ENCODE measurements around the gene EBP.
"Not testable (repeated sequence)": the region's sequence is repeated elsewhere in the genome, so short reads cannot be mapped to it uniquely, and the experiment has no call there.

The EBP gene

GRCh38 chrX:48519481-48519880 lies 2.1 kb upstream of the EBP start:
- H3K27ac ChIP-seq (ENCODE audit: insufficient read depth, low read length, poor library complexity, severe bottlenecking); H3K27me3 ChIP-seq (replicated peaks; ENCODE audit: control insufficient read depth, insufficient read depth, low read length, poor library complexity, severe bottlenecking); DNase-seq; H3K4me3 ChIP-seq (ENCODE audit: insufficient read depth, low read depth, low read length, poor library complexity, severe bottlenecking); H3K36me3 ChIP-seq (ENCODE audit: control insufficient read depth, insufficient read depth, low read length); H3K9me3 ChIP-seq (ENCODE audit: control insufficient read depth, low read length); H3K4me1 ChIP-seq (ENCODE audit: control insufficient read depth, insufficient read depth, low read length, poor library complexity, severe bottlenecking): not testable (repeated sequence)

- Histone ChIP-seq H3K36me3 (ENCODE audit: control insufficient read depth, insufficient read depth, low read length) (no peaks in the 10 kb centered on the region), H3K4me3 (ENCODE audit: insufficient read depth, low read depth, low read length, poor library complexity, severe bottlenecking) (no peak overlapping the region), H3K9me3 (ENCODE audit: control insufficient read depth, low read length) (no peaks in the 10 kb centered on the region), H3K27me3 (replicated peaks; ENCODE audit: control insufficient read depth, insufficient read depth, low read length, poor library complexity, severe bottlenecking) (no peaks in the 10 kb centered on the region), H3K27ac (ENCODE audit: insufficient read depth, low read length, poor library complexity, severe bottlenecking) (no peak overlapping the region), H3K4me1 (ENCODE audit: control insufficient read depth, insufficient read depth, low read length, poor library complexity, severe bottlenecking) (peaks cover 4% of the 10 kb centered on the region)
- DNase-seq: no peak
Measured at GRCh38 chrX:48520455-48520854, 1.2 kb upstream of the EBP start.

GRCh38 chrX:48520976-48521352 lies 644 bp upstream of the EBP start:
- H3K4me1 ChIP-seq (ENCODE audit: control insufficient read depth, insufficient read depth, low read length, poor library complexity, severe bottlenecking): peaks cover 4% of the 10 kb centered on the region
- DNase-seq: no peak
- H3K36me3 ChIP-seq (ENCODE audit: control insufficient read depth, insufficient read depth, low read length): no peaks in the 10 kb centered on the region
- H3K9me3 ChIP-seq (ENCODE audit: control insufficient read depth, low read length): no peaks in the 10 kb centered on the region
- peak overlapping the region; percentile 69 for H3K27ac ChIP-seq (ENCODE audit: insufficient read depth, low read length, poor library complexity, severe bottlenecking)
- peak overlapping the region; percentile 26 for H3K4me3 ChIP-seq (ENCODE audit: insufficient read depth, low read depth, low read length, poor library complexity, severe bottlenecking)
- no peaks in the 10 kb centered on the region for H3K27me3 ChIP-seq (replicated peaks; ENCODE audit: control insufficient read depth, insufficient read depth, low read length, poor library complexity, severe bottlenecking)

- H3K4me3 ChIP-seq (ENCODE audit: insufficient read depth, low read depth, low read length, poor library complexity, severe bottlenecking): peak overlapping the region; percentile 51
- peaks cover 4% of the 10 kb centered on the region for H3K4me1 ChIP-seq (ENCODE audit: control insufficient read depth, insufficient read depth, low read length, poor library complexity, severe bottlenecking)
- DNase-seq: no peak
- H3K27ac ChIP-seq (ENCODE audit: insufficient read depth, low read length, poor library complexity, severe bottlenecking): peak overlapping the region; percentile 62
- no peaks in the 10 kb centered on the region for H3K27me3 ChIP-seq (replicated peaks; ENCODE audit: control insufficient read depth, insufficient read depth, low read length, poor library complexity, severe bottlenecking)
- peaks cover 8% of the 10 kb centered on the region for H3K36me3 ChIP-seq (ENCODE audit: control insufficient read depth, insufficient read depth, low read length)
- no peaks in the 10 kb centered on the region for H3K9me3 ChIP-seq (ENCODE audit: control insufficient read depth, low read length)
Measured at GRCh38 chrX:48522291-48522690, 683 bp downstream of the EBP start.

GRCh38 chrX:48523682-48524081 lies 2.1 kb downstream of the EBP start:
- Histone ChIP-seq H3K27me3 (replicated peaks; ENCODE audit: control insufficient read depth, insufficient read depth, low read length, poor library complexity, severe bottlenecking) (no peaks in the 10 kb centered on the region), H3K9me3 (ENCODE audit: control insufficient read depth, low read length) (no peaks in the 10 kb centered on the region), H3K4me1 (ENCODE audit: control insufficient read depth, insufficient read depth, low read length, poor library complexity, severe bottlenecking) (peaks cover 4% of the 10 kb centered on the region), H3K36me3 (ENCODE audit: control insufficient read depth, insufficient read depth, low read length) (peaks cover 14% of the 10 kb centered on the region), H3K4me3 (ENCODE audit: insufficient read depth, low read depth, low read length, poor library complexity, severe bottlenecking) (no peak overlapping the region), H3K27ac (ENCODE audit: insufficient read depth, low read length, poor library complexity, severe bottlenecking) (no peak overlapping the region)
- no peak for DNase-seq

- H3K9me3 ChIP-seq (ENCODE audit: control insufficient read depth, low read length); H3K4me3 ChIP-seq (ENCODE audit: insufficient read depth, low read depth, low read length, poor library complexity, severe bottlenecking); H3K27ac ChIP-seq (ENCODE audit: insufficient read depth, low read length, poor library complexity, severe bottlenecking); H3K27me3 ChIP-seq (replicated peaks; ENCODE audit: control insufficient read depth, insufficient read depth, low read length, poor library complexity, severe bottlenecking); H3K4me1 ChIP-seq (ENCODE audit: control insufficient read depth, insufficient read depth, low read length, poor library complexity, severe bottlenecking); DNase-seq: not testable (repeated sequence)
- peaks cover 18% of the 10 kb centered on the region for H3K36me3 ChIP-seq (ENCODE audit: control insufficient read depth, insufficient read depth, low read length)
Measured at GRCh38 chrX:48525853-48526252, 4.2 kb downstream of the EBP start.

GRCh38 chrX:48530736-48531135 lies 9.1 kb downstream of the EBP start:
- Histone ChIP-seq H3K4me1 (ENCODE audit: control insufficient read depth, insufficient read depth, low read length, poor library complexity, severe bottlenecking) (peaks cover 5% of the 10 kb centered on the region), H3K27me3 (replicated peaks; ENCODE audit: control insufficient read depth, insufficient read depth, low read length, poor library complexity, severe bottlenecking) (no peaks in the 10 kb centered on the region), H3K4me3 (ENCODE audit: insufficient read depth, low read depth, low read length, poor library complexity, severe bottlenecking) (no peak overlapping the region), H3K9me3 (ENCODE audit: control insufficient read depth, low read length) (no peaks in the 10 kb centered on the region), H3K36me3 (ENCODE audit: control insufficient read depth, insufficient read depth, low read length) (peaks cover 18% of the 10 kb centered on the region), H3K27ac (ENCODE audit: insufficient read depth, low read length, poor library complexity, severe bottlenecking) (no peak overlapping the region)
- no peak for DNase-seq

- H3K9me3 ChIP-seq (ENCODE audit: control insufficient read depth, low read length): no peaks in the 10 kb centered on the region
- H3K4me3 ChIP-seq (ENCODE audit: insufficient read depth, low read depth, low read length, poor library complexity, severe bottlenecking): no peak overlapping the region
- DNase-seq: no peak
- H3K4me1 ChIP-seq (ENCODE audit: control insufficient read depth, insufficient read depth, low read length, poor library complexity, severe bottlenecking): peaks cover 5% of the 10 kb centered on the region
- peaks cover 17% of the 10 kb centered on the region for H3K36me3 ChIP-seq (ENCODE audit: control insufficient read depth, insufficient read depth, low read length)
- H3K27me3 ChIP-seq (replicated peaks; ENCODE audit: control insufficient read depth, insufficient read depth, low read length, poor library complexity, severe bottlenecking): no peaks in the 10 kb centered on the region
- no peak overlapping the region for H3K27ac ChIP-seq (ENCODE audit: insufficient read depth, low read length, poor library complexity, severe bottlenecking)
Measured at GRCh38 chrX:48531358-48531959, 9.9 kb downstream of the EBP start.

GRCh38 chrX:48532161-48532560 lies 10.6 kb downstream of the EBP start:
- H3K27ac ChIP-seq (ENCODE audit: insufficient read depth, low read length, poor library complexity, severe bottlenecking): no peak overlapping the region

GRCh38 chrX:48533165-48533564 lies 11.6 kb downstream of the EBP start:
- Histone ChIP-seq H3K27me3 (replicated peaks; ENCODE audit: control insufficient read depth, insufficient read depth, low read length, poor library complexity, severe bottlenecking) (no peaks in the 10 kb centered on the region), H3K27ac (ENCODE audit: insufficient read depth, low read length, poor library complexity, severe bottlenecking) (no peak overlapping the region), H3K9me3 (ENCODE audit: control insufficient read depth, low read length) (no peaks in the 10 kb centered on the region), H3K4me1 (ENCODE audit: control insufficient read depth, insufficient read depth, low read length, poor library complexity, severe bottlenecking) (peaks cover 5% of the 10 kb centered on the region), H3K36me3 (ENCODE audit: control insufficient read depth, insufficient read depth, low read length) (peaks cover 9% of the 10 kb centered on the region), H3K4me3 (ENCODE audit: insufficient read depth, low read depth, low read length, poor library complexity, severe bottlenecking) (no peak overlapping the region)
- DNase-seq: no peak

More at GRCh38 chrX:48532161-48532560, 10.6 kb downstream of the EBP start:
- Histone ChIP-seq H3K4me3 (ENCODE audit: insufficient read depth, low read depth, low read length, poor library complexity, severe bottlenecking) (no peak overlapping the region), H3K4me1 (ENCODE audit: control insufficient read depth, insufficient read depth, low read length, poor library complexity, severe bottlenecking) (peaks cover 5% of the 10 kb centered on the region), H3K36me3 (ENCODE audit: control insufficient read depth, insufficient read depth, low read length) (peaks cover 10% of the 10 kb centered on the region), H3K27me3 (replicated peaks; ENCODE audit: control insufficient read depth, insufficient read depth, low read length, poor library complexity, severe bottlenecking) (no peaks in the 10 kb centered on the region), H3K9me3 (ENCODE audit: control insufficient read depth, low read length) (no peaks in the 10 kb centered on the region)
- DNase-seq: no peak
